Inferior parietal cortex (tissue), 1 donor: ENCODE data around the gene LZTR1.

Experiments
- DNase-seq: peaks from one replicate; pipeline ENCODE4 v3.0.0-alpha.2; 2016; ENCODE audit errors: extremely low spot score

Gene LZTR1

GRCh38 chr22:20980938-20981722 is 967 bp upstream of the LZTR1 start:
- no peak for DNase-seq

GRCh38 chr22:20982563-20982882 is 426 bp downstream of the LZTR1 start:
- DNase-seq: no peak

- DNase-seq: no peak
These were observed 1.1 kb downstream of the LZTR1 start for GRCh38 chr22:20983081-20983771.

- no peak for DNase-seq
These were observed 3.6 kb downstream of the LZTR1 start for GRCh38 chr22:20985720-20986119.

- DNase-seq: no peak
These were observed 4.3 kb downstream of the LZTR1 start for GRCh38 chr22:20986365-20986764.

DNA sequence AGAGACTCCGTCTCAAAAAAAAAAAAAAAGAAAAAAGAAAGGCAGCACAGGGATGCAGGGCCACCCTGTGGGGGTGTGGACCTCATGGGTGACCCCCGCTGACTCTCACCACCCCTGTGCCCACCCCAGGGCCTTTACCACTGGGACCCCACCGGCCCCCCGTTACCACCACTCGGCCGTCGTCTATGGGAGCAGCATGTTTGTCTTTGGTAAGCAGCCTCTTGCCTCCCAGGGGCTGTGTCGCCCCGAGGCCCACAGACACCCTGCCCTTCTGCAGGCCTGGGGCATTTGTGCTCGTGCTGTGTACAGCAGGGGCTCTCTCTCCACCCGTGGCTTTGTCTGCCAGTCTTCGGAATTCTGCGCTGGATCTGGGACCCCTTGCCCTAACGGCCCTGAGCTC is 5.3 kb downstream of the LZTR1 start:
- DNase-seq: no peak

DNA sequence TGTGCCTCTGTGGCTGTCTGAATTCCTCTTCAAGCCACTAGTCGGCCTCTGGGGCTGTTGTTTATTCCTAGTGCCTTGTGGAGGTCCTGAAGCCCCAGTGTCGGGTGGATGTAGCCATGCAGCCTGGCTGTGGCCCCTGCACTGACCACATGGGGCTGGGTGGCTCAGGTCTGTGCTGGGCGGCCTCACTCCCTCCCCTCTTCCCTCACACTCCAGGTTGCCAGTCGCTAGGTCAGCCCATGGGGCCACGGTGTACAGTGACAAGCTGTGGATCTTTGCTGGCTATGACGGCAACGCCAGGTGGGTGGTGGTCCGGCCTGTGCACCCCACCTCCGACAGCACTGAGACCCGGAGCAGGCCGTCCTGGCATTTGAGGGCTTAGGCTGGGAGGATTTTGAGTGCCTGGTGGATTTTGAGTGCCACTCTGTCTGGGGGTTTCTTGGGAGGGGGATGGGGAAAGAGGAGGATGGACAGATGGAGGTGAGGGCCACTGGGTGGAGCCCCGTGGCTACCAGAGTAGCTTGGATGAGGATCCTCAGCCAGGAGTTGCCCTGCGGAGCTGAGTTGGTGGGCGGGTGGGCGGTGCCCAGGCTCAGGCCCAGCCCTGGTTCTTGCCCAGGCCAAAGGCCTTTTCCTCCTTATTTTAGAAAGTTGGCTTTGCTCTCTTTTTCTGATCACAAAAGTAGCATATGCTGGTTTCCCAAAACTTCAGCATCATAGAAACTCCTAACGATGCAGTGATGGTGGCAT is 6.7 kb downstream of the LZTR1 start:
- DNase-seq: no peak

GRCh38 chr22:20989323-20990138 is 7.4 kb downstream of the LZTR1 start:
- no peak for DNase-seq

DNA sequence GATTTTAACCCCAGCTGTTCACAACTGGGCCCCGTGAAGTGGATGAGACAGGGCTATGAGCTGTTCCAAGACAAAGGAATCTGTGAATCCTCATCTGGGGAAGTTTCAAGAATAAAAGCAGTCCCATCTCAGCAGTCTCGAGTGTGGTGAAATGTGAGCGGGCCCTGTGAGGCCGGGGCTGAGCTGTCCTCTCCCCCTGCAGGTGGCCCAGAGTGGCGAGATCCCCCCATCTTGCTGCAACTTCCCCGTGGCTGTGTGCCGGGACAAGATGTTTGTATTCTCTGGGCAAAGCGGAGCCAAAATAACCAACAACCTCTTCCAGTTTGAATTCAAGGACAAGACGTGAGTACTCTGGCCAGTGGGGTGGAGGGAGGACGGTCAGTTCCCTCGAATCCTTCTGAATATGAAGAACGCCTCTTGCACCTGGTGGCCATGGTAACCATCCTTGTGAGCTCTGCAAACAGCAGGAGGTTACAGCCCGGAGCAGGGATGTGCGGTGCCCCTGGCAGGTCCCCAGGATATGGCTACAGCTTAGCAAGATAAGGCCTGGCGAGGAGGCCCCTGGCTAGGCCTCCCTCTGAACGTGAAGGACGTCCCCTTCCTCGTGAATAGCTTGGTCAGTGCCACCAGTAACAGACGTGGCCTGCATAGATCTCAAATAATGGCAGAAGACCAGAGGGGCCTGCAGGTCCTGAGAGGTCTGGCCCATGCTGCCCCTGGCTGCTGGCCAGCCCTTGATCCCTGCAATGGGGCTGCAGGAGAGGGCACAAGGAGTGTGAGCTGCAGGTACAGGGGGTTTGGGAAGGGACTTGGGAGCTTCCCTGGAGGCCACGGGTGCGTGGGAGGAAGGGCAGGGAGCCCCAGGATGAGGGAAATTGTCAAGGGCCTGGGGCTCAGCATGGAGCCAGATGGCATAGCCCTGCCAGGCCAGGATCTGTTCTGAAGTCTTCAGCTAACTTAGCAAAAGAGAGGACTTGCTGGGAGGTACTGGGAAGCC is 8.4 kb downstream of the LZTR1 start:
- DNase-seq: no peak

GRCh38 chr22:20991252-20992055 is 9.4 kb downstream of the LZTR1 start:
- DNase-seq: no peak

GRCh38 chr22:20992056-20992442 is 10.0 kb downstream of the LZTR1 start:
- DNase-seq: no peak

DNA sequence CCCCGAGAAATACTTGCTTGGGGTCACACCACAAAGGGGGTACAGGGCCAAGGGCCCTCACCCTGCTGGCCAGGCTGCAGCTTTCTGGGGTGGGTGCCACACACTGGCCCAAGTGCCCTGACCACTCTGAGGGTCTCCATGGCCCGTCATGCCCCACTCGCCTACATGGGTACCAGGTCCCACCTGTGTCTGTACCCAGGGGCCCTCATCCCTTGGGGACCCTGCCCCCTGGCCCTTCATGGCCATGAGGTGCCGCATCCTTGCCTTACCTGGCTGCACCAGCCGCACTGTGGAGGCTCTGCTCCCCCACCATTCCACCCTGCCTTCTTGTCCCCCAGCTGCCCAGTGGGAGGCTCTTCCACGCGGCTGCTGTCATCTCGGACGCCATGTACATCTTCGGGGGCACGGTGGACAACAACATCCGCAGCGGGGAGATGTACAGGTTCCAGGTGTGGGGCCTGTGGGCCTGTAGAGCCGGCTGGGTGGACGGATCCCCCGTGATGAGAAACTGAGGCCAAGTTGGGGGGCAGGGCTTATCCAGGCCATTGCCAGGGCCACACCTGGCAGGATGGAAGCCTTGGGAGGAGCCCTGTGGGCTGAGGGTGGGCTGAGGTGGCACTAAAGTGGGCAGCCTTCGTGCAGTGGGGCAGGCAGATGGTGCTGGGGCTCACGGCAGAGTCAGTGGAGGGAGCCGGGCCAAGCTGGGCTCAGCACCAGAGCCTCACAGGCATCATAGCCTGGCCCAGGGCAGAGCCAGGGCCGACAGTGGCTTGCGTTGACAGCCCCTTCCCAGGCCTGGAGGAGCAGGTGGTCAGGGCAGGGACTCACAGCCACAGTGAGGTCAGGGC is 10.6 kb downstream of the LZTR1 start:
- DNase-seq: no peak

GRCh38 chr22:20993304-20994127 is 11.4 kb downstream of the LZTR1 start:
- DNase-seq: no peak

DNA sequence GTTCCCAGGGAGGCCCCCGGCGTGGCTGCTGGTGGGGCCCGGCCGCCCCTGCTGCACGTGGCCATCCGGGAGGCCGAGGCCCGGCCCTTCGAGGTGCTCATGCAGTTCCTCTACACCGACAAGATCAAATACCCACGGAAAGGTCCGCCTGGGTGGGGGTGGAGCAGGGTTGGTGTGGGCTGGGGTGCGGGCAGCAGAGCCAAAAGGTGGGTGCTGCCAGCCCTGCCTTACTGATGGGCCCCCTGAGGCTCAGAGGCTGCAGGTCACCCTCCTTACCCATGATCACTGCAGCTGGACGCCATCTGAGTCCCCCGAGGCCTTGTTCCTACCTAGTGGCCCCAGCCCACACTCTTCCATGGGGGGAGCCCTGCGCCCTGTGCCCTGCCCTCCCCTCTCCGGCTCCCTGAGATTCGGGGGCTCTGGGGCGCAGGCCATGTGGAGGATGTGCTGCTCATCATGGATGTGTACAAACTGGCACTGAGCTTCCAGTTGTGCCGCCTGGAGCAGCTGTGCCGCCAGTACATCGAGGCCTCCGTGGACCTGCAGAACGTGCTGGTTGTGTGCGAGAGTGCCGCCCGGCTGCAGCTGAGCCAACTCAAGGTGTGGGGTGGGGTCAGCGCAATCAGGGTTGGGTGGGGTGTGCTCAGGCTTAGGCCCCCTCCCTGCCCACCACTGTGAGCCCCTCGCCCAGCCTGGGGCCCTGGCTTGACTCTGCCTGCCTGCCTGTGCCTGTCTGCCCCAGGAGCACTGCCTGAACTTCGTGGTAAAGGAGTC is 12.2 kb downstream of the LZTR1 start:
- DNase-seq: no peak

- no peak for DNase-seq
These were observed 12.8 kb downstream of the LZTR1 start for GRCh38 chr22:20994902-20995241.

GRCh38 chr22:20995329-20996030 is 13.4 kb downstream of the LZTR1 start:
- no peak for DNase-seq

DNA sequence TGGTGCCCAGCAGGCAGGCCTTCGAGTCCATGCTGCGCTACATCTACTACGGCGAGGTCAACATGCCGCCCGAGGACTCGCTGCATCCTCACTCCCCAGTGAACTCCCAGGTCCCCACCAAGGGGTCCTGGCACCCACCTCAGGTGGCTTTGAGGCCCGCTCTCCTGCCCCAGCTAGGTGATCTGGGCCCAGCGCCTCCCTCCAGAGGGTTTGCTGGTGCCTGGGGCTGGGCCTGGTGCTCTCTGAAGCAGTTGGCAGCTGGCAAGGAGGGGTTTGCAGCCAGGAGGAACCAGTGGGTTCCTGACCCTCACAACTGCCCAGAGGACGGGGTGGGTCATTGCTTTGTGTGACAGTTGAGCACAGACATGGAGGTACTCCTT is 13.9 kb downstream of the LZTR1 start:
- no peak for DNase-seq
